Astrocyte (in vitro differentiated cells and primary cell): ENCODE results near the gene C11orf52. TPM values are rescaled to one million over a fixed set of nuclear protein-coding genes. Genes with fewer than 3 reads are reported as not detected.
A peak's percentile ranks its signal among the peaks of the same experiment; 100 is the strongest.

Source experiments
- DNase-seq: peaks from one replicate; pipeline ENCODE4 v3.0.0-alpha.2; 2010; ENCODE audit warnings: low read depth
- FAIRE-seq: peaks from 2 replicates; lab custom pipeline; 2011; peaks lifted over from hg19 to GRCh38; lab: Jason Lieb, UNC
- H2AFZ ChIP-seq: 2 replicates; pipeline ENCODE4 v1.6.0; 2012; ENCODE audit warnings: low read depth, low read length, inconsistent platforms
- H3K27ac ChIP-seq: 2 replicates; pipeline ENCODE4 v1.5.1; 2011; ENCODE audit warnings: low read depth, low read length, inconsistent platforms
- H3K27me3 ChIP-seq: 2 replicates; pipeline ENCODE4 v1.6.0; 2011; ENCODE audit warnings: low read length, inconsistent platforms; ENCODE audit not compliant: insufficient read depth
- H3K36me3 ChIP-seq: 2 replicates; pipeline ENCODE4 v1.5.1; 2011; ENCODE audit warnings: low read length, inconsistent platforms; ENCODE audit not compliant: insufficient read depth
- H3K4me1 ChIP-seq: 2 replicates; pipeline ENCODE4 v1.5.1; 2011; ENCODE audit warnings: low read length, inconsistent platforms; ENCODE audit not compliant: insufficient read depth
- H3K4me2 ChIP-seq: 2 replicates; pipeline ENCODE4 v1.6.0; 2012; ENCODE audit warnings: low read length, inconsistent platforms
- H3K4me3 ChIP-seq: 2 replicates; pipeline ENCODE4 v1.5.1; 2011; ENCODE audit warnings: low read depth, mild to moderate bottlenecking, low read length, inconsistent platforms; ENCODE audit not compliant: insufficient read depth
- H3K79me2 ChIP-seq: 2 replicates; pipeline ENCODE4 v1.6.0; 2012; ENCODE audit warnings: mild to moderate bottlenecking, low read length, inconsistent platforms; ENCODE audit not compliant: insufficient read depth
- H3K9ac ChIP-seq: 2 replicates; pipeline ENCODE4 v1.6.0; 2012; ENCODE audit warnings: mild to moderate bottlenecking, low read length, inconsistent platforms
- H3K9me3 ChIP-seq: 2 replicates; pipeline ENCODE4 v1.5.1; 2012; ENCODE audit warnings: low read depth, mild to moderate bottlenecking, low read length, inconsistent platforms; ENCODE audit not compliant: insufficient read depth
- H4K20me1 ChIP-seq: 2 replicates; pipeline ENCODE4 v1.6.0; 2012; ENCODE audit warnings: low read length, inconsistent platforms; ENCODE audit not compliant: insufficient read depth
- H3K27ac Mint-ChIP-seq: one replicate; pipeline ENCODE4 v1.8.0; 2021; ENCODE audit warnings: mild to moderate bottlenecking, mixed read lengths; ENCODE audit not compliant: unreplicated experiment
- H3K27me3 Mint-ChIP-seq: one replicate; pipeline ENCODE4 v1.8.0; 2021; ENCODE audit warnings: low read depth, mixed read lengths; ENCODE audit not compliant: unreplicated experiment
- H3K36me3 Mint-ChIP-seq: one replicate; pipeline ENCODE4 v1.8.0; 2021; ENCODE audit warnings: low read depth, mixed read lengths; ENCODE audit not compliant: unreplicated experiment
- H3K4me1 Mint-ChIP-seq: one replicate; pipeline ENCODE4 v1.8.0; 2021; ENCODE audit warnings: low read depth, mixed read lengths; ENCODE audit not compliant: unreplicated experiment
- H3K4me3 Mint-ChIP-seq: one replicate; pipeline ENCODE4 v1.8.0; 2021; ENCODE audit warnings: mild to moderate bottlenecking, moderate library complexity, mixed read lengths; ENCODE audit not compliant: unreplicated experiment
- H3K9me3 Mint-ChIP-seq: one replicate; pipeline ENCODE4 v1.8.0; 2021; ENCODE audit warnings: mild to moderate bottlenecking, mixed read lengths; ENCODE audit not compliant: unreplicated experiment
- CTCF ChIP-seq: IDR thresholded peaks from 2 replicates; pipeline ENCODE4 v1.5.1; 2011; ENCODE audit warnings: low read depth, mild to moderate bottlenecking, inconsistent platforms, low read length, moderate library complexity; ENCODE audit not compliant: insufficient read depth
- EZH2 ChIP-seq: IDR thresholded peaks from 2 replicates; pipeline ENCODE4 v1.6.1; 2012; ENCODE audit warnings: mild to moderate bottlenecking, low read length, inconsistent platforms; ENCODE audit not compliant: insufficient read depth
- total RNA-seq: library from RNA; stranded (reverse); gene quantifications from 2 replicates; pipeline ENCODE4 v1.2.1, GENCODE V29; 2021

C11orf52 gene
- total RNA-seq, 1 donor from 2014 or later: 0.50 TPM

GRCh38 chr11:111949519-111950426 is 31.1 kb downstream of the C11orf52 start:
- Histone ChIP-seq H3K4me2 (no peak overlapping the region), H3K79me2 (no peaks in the 10 kb centered on the region), H3K9ac (no peak overlapping the region), H3K36me3 (no peaks in the 10 kb centered on the region), H2AFZ (no peak overlapping the region), H4K20me1 (no peaks in the 10 kb centered on the region), H3K9me3 (no peaks in the 10 kb centered on the region), H3K4me1 (peaks cover 6% of the 10 kb centered on the region), H3K27me3 (no peaks in the 10 kb centered on the region), H3K27ac (no peak overlapping the region), H3K4me3 (no peak overlapping the region)
- Mint-ChIP-seq H3K4me3 (no peak overlapping the region), H3K27me3 (no peaks in the 10 kb centered on the region), H3K4me1 (peaks cover 6% of the 10 kb centered on the region), H3K36me3 (no peaks in the 10 kb centered on the region), H3K9me3 (peaks cover 3% of the 10 kb centered on the region), H3K27ac (peak overlapping the region; percentile 2)
- no peak for FAIRE-seq
- no peak for DNase-seq
- TF ChIP-seq EZH2 (no peak), CTCF (no peak)

DNA sequence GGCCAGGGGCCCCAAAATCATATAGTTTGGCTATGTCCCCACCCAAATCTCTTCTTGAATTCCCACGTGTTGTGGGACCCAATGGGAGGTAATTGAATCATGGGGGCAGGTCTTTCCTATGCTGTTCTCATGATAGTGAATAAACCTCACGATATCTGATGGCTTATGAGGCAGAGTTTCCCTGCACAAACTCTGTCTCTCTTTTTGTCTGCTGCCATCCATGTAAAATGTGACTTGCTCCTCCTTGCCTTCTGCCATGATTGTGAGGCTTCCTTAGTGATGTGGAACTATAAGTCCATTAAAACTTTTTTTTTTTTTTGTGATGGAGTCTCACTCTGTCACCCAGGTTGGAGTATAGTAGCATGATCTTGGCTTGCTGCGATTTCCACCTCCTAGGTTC is 32.9 kb downstream of the C11orf52 start:
- H3K27me3 ChIP-seq: no peaks in the 10 kb centered on the region
- H3K9ac ChIP-seq: no peak overlapping the region
- TF ChIP-seq CTCF (no peak), EZH2 (no peak)
- Mint-ChIP-seq H3K4me1 (no peaks in the 10 kb centered on the region), H3K4me3 (no peak overlapping the region), H3K9me3 (peaks cover 3% of the 10 kb centered on the region), H3K27me3 (no peaks in the 10 kb centered on the region), H3K36me3 (no peaks in the 10 kb centered on the region), H3K27ac (no peak overlapping the region)
- H3K4me2 ChIP-seq: no peak overlapping the region
- H2AFZ ChIP-seq: no peak overlapping the region
- H3K36me3 ChIP-seq: no peaks in the 10 kb centered on the region
- no peak overlapping the region for H3K4me3 ChIP-seq
- DNase-seq (no peak), FAIRE-seq (no peak)
- no peaks in the 10 kb centered on the region for H4K20me1 ChIP-seq
- H3K27ac ChIP-seq: no peak overlapping the region
- H3K9me3 ChIP-seq: no peaks in the 10 kb centered on the region
- no peaks in the 10 kb centered on the region for H3K79me2 ChIP-seq
- H3K4me1 ChIP-seq: no peaks in the 10 kb centered on the region

DNA sequence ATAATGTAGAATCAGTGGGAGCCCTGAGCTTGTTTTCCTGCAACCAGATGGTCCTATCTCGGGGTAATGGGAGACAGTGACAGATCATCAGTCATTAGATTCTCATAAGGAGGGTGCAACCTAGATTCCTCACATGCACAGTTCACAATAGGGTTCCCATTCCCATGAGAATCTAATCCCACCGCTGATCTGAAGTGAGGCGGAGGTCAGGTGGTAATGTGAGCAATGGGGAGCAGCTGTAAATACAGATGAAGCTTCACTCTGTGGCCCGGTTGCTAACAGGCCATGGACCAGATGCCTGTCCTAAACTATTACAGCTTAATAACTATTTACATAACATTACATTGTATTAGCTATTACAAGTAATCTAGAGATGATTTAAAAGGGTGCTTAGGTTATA is 35.4 kb downstream of the C11orf52 start:
- H3K27ac Mint-ChIP-seq: no peak overlapping the region
- FAIRE-seq (no peak), DNase-seq (no peak)
- H3K4me1 ChIP-seq: no peaks in the 10 kb centered on the region
- peaks cover 4% of the 10 kb centered on the region for H3K36me3 Mint-ChIP-seq
- no peaks in the 10 kb centered on the region for H3K9me3 ChIP-seq
- H3K4me3 ChIP-seq: no peak overlapping the region
- no peak overlapping the region for H3K4me2 ChIP-seq
- H3K36me3 ChIP-seq: no peaks in the 10 kb centered on the region
- H3K9ac ChIP-seq: no peak overlapping the region
- H4K20me1 ChIP-seq: no peaks in the 10 kb centered on the region
- TF ChIP-seq EZH2: no peak
- no peak for TF ChIP-seq CTCF
- H3K9me3 Mint-ChIP-seq: peaks cover 3% of the 10 kb centered on the region
- H3K27ac ChIP-seq: no peak overlapping the region
- no peaks in the 10 kb centered on the region for H3K27me3 Mint-ChIP-seq
- H2AFZ ChIP-seq: no peak overlapping the region
- no peaks in the 10 kb centered on the region for H3K27me3 ChIP-seq
- no peaks in the 10 kb centered on the region for H3K79me2 ChIP-seq
- no peaks in the 10 kb centered on the region for H3K4me1 Mint-ChIP-seq
- no peak overlapping the region for H3K4me3 Mint-ChIP-seq
